Measurements from ENCODE around the gene FAM177A1. TPM values are rescaled to one million over a fixed set of nuclear protein-coding genes. Genes with fewer than 3 reads are reported as not detected.
A peak's percentile ranks its signal among the peaks of the same experiment; 100 is the strongest.
"Not testable (repeated sequence)": the region's sequence is repeated elsewhere in the genome, so short reads cannot be mapped to it uniquely, and the experiment has no call there.

The FAM177A1 gene
- total RNA-seq, 2 donors from 2014 or later = 50.0 to 52.0 TPM

- Mint-ChIP-seq H3K27ac (peak overlapping the region; percentile 97 to 99), H3K4me3 (peak overlapping the region; percentile 100), H3K4me1 (ENCODE audit: low read depth in 2 of 2) (peaks cover 22 to 29% of the 10 kb centered on the region in 2 donors), H3K36me3 (no peaks in the 10 kb centered on the region), H3K9me3 (no peaks in the 10 kb centered on the region), H3K27me3 (no peaks in the 10 kb centered on the region)
- DNase-seq (ENCODE audit: low spot score) (no peak), ATAC-seq (peak in 1 of 2 donors; percentile 0)
Measured at GRCh38 chr14:35044939-35045797, 904 bp upstream of the FAM177A1 start.

- Mint-ChIP-seq H3K27ac (peak overlapping the region; percentile 97 to 99), H3K36me3 (no peaks in the 10 kb centered on the region), H3K4me1 (ENCODE audit: low read depth in 2 of 2) (peaks cover 22 to 29% of the 10 kb centered on the region in 2 donors), H3K27me3 (no peaks in the 10 kb centered on the region), H3K9me3 (no peaks in the 10 kb centered on the region), H3K4me3 (peak overlapping the region; percentile 100)
- ATAC-seq (no peak), DNase-seq (ENCODE audit: low spot score) (no peak)
Measured at GRCh38 chr14:35045798-35046047, 349 bp upstream of the FAM177A1 start.

DNA sequence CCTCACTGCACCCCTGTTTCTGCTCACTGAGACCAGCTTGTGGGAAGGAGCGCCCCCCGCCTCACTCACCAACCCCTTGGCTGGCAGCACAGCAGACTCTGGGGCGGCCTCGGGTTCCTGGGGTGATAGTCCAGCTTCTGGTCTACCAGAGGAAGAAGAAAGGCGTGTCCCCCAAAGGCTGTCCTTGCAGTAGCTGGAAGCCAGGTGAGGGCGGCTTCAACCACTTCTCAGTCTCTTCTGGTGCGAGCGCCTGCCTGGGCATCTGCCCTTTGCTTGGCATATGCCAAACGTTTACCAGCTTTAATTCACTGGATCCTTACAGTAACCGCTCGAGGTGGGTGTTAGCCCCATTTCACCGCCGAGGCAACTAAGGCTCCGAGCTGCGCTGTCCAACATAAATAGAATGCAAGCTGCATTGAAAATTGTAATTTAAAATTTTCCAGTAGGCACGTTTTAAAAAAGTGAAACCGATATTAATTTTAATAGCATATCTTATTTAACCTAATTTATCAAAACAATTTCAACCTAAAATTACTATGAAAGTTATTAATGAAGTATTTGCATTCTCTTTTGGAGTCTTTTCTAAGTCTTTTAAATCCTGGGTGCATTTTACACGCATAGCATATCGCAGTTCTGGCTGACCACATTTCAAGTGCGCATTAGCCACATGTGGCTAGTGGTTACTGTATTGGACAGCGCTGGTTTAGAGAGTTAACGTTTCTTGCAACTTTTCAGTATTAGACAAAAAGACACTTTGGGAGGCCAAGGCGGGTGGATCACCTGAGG, 872 bp downstream of the FAM177A1 start:
- Mint-ChIP-seq H3K27ac (peak overlapping the region; percentile 97 to 99), H3K4me3 (peak overlapping the region; percentile 100), H3K4me1 (ENCODE audit: low read depth in 2 of 2) (peaks cover 22 to 29% of the 10 kb centered on the region in 2 donors), H3K27me3 (no peaks in the 10 kb centered on the region), H3K36me3 (no peaks in the 10 kb centered on the region), H3K9me3 (no peaks in the 10 kb centered on the region)
- no peak for DNase-seq (ENCODE audit: low spot score)
- ATAC-seq = peak; percentile 11 to 28

DNA sequence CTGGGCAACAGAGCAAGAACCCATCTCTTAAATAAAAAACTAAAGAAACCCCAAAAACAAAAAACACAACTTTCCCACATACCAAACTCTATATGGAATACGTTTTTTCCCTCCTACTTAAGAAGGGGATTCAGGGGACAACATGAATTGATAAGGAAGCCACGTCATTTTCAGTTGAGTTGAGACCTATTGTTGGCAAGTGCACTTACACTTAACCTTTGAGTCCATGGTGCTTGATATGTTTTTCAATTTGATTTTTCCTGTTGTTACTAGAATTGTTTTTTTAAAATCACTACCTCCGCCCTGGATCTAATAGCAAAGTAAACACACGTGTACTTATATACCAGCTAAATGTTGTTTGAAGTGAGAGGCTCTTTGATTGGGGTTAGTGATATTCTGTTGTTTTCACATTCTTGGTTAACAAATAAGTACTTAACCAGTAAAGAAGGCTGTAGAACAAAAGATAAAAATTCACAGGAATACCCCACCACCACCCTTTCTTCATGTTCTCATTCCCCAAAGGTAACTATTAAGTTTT, 2.0 kb downstream of the FAM177A1 start:
- H3K9me3 Mint-ChIP-seq = no peaks in the 10 kb centered on the region
- ATAC-seq = no peak
- H3K36me3 Mint-ChIP-seq = no peaks in the 10 kb centered on the region
- peaks cover 22 to 29% of the 10 kb centered on the region in 2 donors for H3K4me1 Mint-ChIP-seq (ENCODE audit: low read depth in 2 of 2)
- no peaks in the 10 kb centered on the region for H3K27me3 Mint-ChIP-seq
- H3K4me3 Mint-ChIP-seq = peak overlapping the region; percentile 100
- DNase-seq (ENCODE audit: low spot score) = no peak
- H3K27ac Mint-ChIP-seq = peak overlapping the region; percentile 97 to 99

GRCh38 chr14:35050652-35051051, 4.6 kb downstream of the FAM177A1 start:
- no peaks in the 10 kb centered on the region for H3K27me3 Mint-ChIP-seq
- peaks cover 14 to 20% of the 10 kb centered on the region in 2 donors for H3K4me1 Mint-ChIP-seq (ENCODE audit: low read depth in 2 of 2)
- no peak for ATAC-seq
- no peaks in the 10 kb centered on the region for H3K9me3 Mint-ChIP-seq
- no peaks in the 10 kb centered on the region for H3K36me3 Mint-ChIP-seq
- H3K4me3 Mint-ChIP-seq = no peak overlapping the region
- no peak for DNase-seq (ENCODE audit: low spot score)
- no peak overlapping the region for H3K27ac Mint-ChIP-seq

DNA sequence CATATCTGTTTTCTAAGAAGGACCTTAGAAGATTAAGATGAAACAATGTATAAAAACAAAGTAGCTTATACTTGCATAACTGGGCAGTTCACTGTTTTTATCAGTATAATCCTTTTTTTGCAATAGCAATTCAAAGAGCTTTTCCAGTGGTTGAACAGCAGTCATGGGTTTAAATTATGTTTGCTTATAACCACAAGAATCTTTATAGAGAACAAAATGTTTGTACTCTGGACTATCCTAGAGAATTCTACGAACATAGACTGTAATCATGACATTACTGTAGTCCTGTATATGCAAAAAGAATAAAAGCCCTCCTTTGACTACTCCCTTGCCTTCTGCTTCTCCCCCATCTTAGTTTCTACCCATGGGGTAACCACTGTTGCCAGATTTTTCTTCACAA, 5.7 kb downstream of the FAM177A1 start:
- no peaks in the 10 kb centered on the region for H3K27me3 Mint-ChIP-seq
- no peak for DNase-seq (ENCODE audit: low spot score)
- no peak overlapping the region for H3K27ac Mint-ChIP-seq
- peaks cover 11 to 21% of the 10 kb centered on the region in 2 donors for H3K4me1 Mint-ChIP-seq (ENCODE audit: low read depth in 2 of 2)
- no peak overlapping the region for H3K4me3 Mint-ChIP-seq
- H3K9me3 Mint-ChIP-seq = no peaks in the 10 kb centered on the region
- H3K36me3 Mint-ChIP-seq = peaks cover 5% of the 10 kb centered on the region
- no peak for ATAC-seq

DNA sequence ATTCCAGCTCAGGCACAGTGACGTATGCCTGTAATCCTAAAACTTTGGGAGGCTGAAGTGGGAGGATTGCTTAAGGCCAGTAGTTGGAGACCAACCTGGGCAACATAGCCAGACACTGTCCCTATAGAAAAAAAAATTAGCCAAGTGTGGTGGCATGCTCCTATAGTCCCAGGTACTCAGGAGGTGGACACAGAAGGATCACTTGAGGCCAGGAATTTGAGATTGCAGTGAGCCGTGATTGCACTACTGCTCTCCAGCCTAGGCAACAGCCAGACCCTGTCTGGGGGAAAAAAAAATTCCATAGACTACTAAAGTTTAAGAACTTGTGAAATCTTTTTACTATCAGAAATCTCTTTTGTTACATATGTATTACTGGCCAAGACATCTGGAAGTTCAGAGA, 6.6 kb downstream of the FAM177A1 start:
- ATAC-seq = no peak
- DNase-seq (ENCODE audit: low spot score) = no peak
- Mint-ChIP-seq H3K4me1 (ENCODE audit: low read depth in 2 of 2) (peaks cover 6 to 18% of the 10 kb centered on the region in 2 donors), H3K9me3 (no peaks in the 10 kb centered on the region), H3K27me3 (no peaks in the 10 kb centered on the region), H3K36me3 (peaks cover 11% of the 10 kb centered on the region), H3K4me3 (no peak overlapping the region), H3K27ac (no peak overlapping the region)

DNA sequence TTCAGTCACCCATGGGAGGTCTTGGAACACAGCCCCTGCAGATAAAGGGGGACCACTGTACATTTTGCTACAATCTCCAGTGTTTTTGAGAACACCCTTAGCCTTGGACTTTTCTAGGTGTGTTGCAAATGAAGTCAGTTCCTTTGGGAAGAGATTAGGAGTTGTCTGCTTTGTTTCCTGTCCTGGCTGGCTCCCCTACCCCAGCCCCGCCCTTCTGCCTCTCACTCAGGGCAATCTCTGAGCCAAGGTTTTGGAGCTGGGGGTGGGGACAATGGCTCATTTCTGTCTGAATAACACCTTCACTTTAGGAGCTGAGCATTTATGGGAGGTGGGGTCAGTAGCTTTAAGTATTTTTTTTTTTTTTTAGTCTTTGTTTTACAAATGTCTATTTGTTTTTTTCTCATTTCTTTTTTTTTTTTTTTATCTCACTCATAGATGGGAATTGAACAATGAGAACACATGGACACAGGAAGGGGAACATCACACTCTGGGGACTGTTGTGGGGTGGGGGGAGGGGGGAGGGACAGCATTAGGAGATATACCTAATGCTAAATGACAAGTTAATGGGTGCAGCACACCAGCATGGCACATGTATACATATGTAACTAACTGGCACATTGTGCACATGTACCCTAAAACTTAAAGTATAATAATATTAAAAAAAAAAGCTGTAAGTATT, 15.2 kb downstream of the FAM177A1 start:
- H3K4me1 Mint-ChIP-seq (ENCODE audit: low read depth in 2 of 2); H3K9me3 Mint-ChIP-seq; DNase-seq (ENCODE audit: low spot score); H3K4me3 Mint-ChIP-seq; H3K27me3 Mint-ChIP-seq; ATAC-seq; H3K27ac Mint-ChIP-seq: not testable (repeated sequence)
- peaks cover 19% of the 10 kb centered on the region for H3K36me3 Mint-ChIP-seq

- H3K4me1 Mint-ChIP-seq (ENCODE audit: low read depth in 2 of 2) = peaks cover 4 to 10% of the 10 kb centered on the region in 2 donors
- not testable (repeated sequence) for H3K36me3 Mint-ChIP-seq
Measured at GRCh38 chr14:35065731-35066130, 19.7 kb downstream of the FAM177A1 start.

GRCh38 chr14:35068238-35069012, 22.4 kb downstream of the FAM177A1 start:
- Mint-ChIP-seq H3K36me3 (peaks cover 10% of the 10 kb centered on the region), H3K27ac (peak overlapping the region in 1 of 2 donors; percentile 44), H3K4me1 (ENCODE audit: low read depth in 2 of 2) (peaks cover 4 to 10% of the 10 kb centered on the region in 2 donors), H3K9me3 (peaks cover 2% of the 10 kb centered on the region), H3K27me3 (no peaks in the 10 kb centered on the region), H3K4me3 (no peak overlapping the region)
- DNase-seq (ENCODE audit: low spot score) = no peak
- no peak for ATAC-seq

More at GRCh38 chr14:35065731-35066130, 19.7 kb downstream of the FAM177A1 start:
- not testable (repeated sequence) for DNase-seq (ENCODE audit: low spot score); ATAC-seq; H3K27me3 Mint-ChIP-seq; H3K9me3 Mint-ChIP-seq; H3K27ac Mint-ChIP-seq; H3K4me3 Mint-ChIP-seq

DNA sequence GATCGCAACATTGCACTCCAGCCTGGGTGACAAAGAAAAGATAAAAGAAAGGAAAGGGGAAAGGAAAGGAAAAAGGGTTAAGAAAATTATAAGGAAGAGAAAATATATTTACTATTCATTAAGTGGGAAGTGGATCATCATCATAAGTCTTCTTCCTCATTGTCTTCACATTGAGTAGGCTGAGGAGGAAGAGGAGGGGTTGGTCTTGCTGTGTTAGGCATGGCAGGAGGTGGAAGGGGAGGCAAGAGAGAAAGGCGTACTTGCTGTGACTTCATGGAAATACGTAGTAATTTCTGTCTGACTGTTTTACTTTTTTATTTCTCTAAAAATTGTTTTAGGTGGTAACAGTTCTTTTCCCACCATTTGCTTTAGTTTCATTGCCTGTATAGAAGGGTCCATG, 26.2 kb downstream of the FAM177A1 start:
- no peak overlapping the region for H3K4me3 Mint-ChIP-seq
- no peak for DNase-seq (ENCODE audit: low spot score)
- H3K9me3 Mint-ChIP-seq = peaks cover 2% of the 10 kb centered on the region
- no peaks in the 10 kb centered on the region for H3K27me3 Mint-ChIP-seq
- peaks cover 6% of the 10 kb centered on the region for H3K36me3 Mint-ChIP-seq
- no peak overlapping the region for H3K27ac Mint-ChIP-seq
- H3K4me1 Mint-ChIP-seq (ENCODE audit: low read depth in 2 of 2) = peaks cover under 1 to 8% of the 10 kb centered on the region in 2 donors
- ATAC-seq = no peak

- Mint-ChIP-seq H3K4me1 (ENCODE audit: low read depth in 2 of 2) (peaks cover 0 to 3% of the 10 kb centered on the region in 2 donors), H3K27me3 (no peaks in the 10 kb centered on the region)
Measured at GRCh38 chr14:35073486-35073885, 27.4 kb downstream of the FAM177A1 start.

DNA sequence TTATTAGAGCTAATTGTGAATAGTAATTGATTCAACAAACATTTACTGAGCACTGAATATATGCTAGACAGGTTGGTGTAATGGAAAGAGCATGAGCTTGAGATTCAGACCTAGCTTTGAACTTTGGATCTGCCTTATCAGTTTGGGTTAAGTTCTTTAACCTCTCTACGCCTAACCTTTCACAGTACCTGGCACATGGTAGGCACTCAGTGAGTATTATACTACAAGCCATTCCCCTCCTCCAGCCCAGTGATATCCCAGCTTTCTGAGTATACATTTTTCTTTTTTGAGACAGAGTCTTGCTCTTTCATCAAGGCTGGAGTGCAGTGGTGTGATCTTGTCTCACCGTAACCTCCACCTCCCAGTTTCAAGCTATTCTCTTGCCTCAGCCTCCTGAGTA, 32.0 kb downstream of the FAM177A1 start:
- no peaks in the 10 kb centered on the region for H3K9me3 Mint-ChIP-seq
- H3K4me3 Mint-ChIP-seq = no peak overlapping the region
- H3K4me1 Mint-ChIP-seq (ENCODE audit: low read depth in 2 of 2) = no peaks in the 10 kb centered on the region
- H3K36me3 Mint-ChIP-seq = no peaks in the 10 kb centered on the region
- H3K27ac Mint-ChIP-seq = no peak overlapping the region
- H3K27me3 Mint-ChIP-seq = no peaks in the 10 kb centered on the region
- DNase-seq (ENCODE audit: low spot score) (no peak), ATAC-seq (no peak)

More at GRCh38 chr14:35073486-35073885, 27.4 kb downstream of the FAM177A1 start:
- no peak for ATAC-seq
- peaks cover 2% of the 10 kb centered on the region for H3K9me3 Mint-ChIP-seq
- no peak overlapping the region for H3K27ac Mint-ChIP-seq
- no peak overlapping the region for H3K4me3 Mint-ChIP-seq
- H3K36me3 Mint-ChIP-seq = peaks cover 3% of the 10 kb centered on the region
- no peak for DNase-seq (ENCODE audit: low spot score)
